ENCODE data around the gene NSD1.

Gene NSD1

GRCh38 chr5:177097016-177097985 is 36.3 kb upstream of the NSD1 start:
- DNase-seq: no peak

- no peak for DNase-seq
Observed at GRCh38 chr5:177098120-177098469, 35.5 kb upstream of the NSD1 start.

- DNase-seq: no peak
Observed at GRCh38 chr5:177098470-177099141, 35.0 kb upstream of the NSD1 start.

- DNase-seq: no peak
Observed at GRCh38 chr5:177099422-177100093, 34.0 kb upstream of the NSD1 start.

GRCh38 chr5:177100714-177101121 is 32.9 kb upstream of the NSD1 start:
- DNase-seq: no peak

GRCh38 chr5:177103523-177104253 is 29.9 kb upstream of the NSD1 start:
- DNase-seq: no peak

- DNase-seq: no peak
Observed at GRCh38 chr5:177105691-177106476, 27.7 kb upstream of the NSD1 start.

- no peak for DNase-seq
Observed at GRCh38 chr5:177107159-177107558, 26.4 kb upstream of the NSD1 start.

- DNase-seq: no peak
Observed at GRCh38 chr5:177109810-177110209, 23.8 kb upstream of the NSD1 start.

GRCh38 chr5:177111720-177112394 is 21.7 kb upstream of the NSD1 start:
- DNase-seq: peak; percentile 36

- DNase-seq: no peak
Observed at GRCh38 chr5:177112589-177113220, 20.9 kb upstream of the NSD1 start.

GRCh38 chr5:177113566-177114424 is 19.8 kb upstream of the NSD1 start:
- DNase-seq: peak; percentile 45

GRCh38 chr5:177116631-177117373 is 16.8 kb upstream of the NSD1 start:
- no peak for DNase-seq

GRCh38 chr5:177117441-177118045 is 16.0 kb upstream of the NSD1 start:
- DNase-seq: no peak

GRCh38 chr5:177122566-177122965 is 11.0 kb upstream of the NSD1 start:
- DNase-seq: no peak

- DNase-seq: no peak
Observed at GRCh38 chr5:177123789-177124485, 9.6 kb upstream of the NSD1 start.

GRCh38 chr5:177124486-177124991 is 9.0 kb upstream of the NSD1 start:
- no peak for DNase-seq

- DNase-seq: no peak
Observed at GRCh38 chr5:177126771-177127170, 6.8 kb upstream of the NSD1 start.

All from NCI-H446 treated with DMSO at 0.1 percent for 48 hours (cell line).